Endothelial cell of umbilical vein (primary cell): ENCODE measurements around the gene XPO6. TPM values are rescaled to one million over a fixed set of nuclear protein-coding genes. Genes with fewer than 3 reads are reported as not detected.

ENCODE experiments used
- BruUV-seq: library from RNA; stranded (reverse); fragments of 400-500 nt; replicated peaks from 2 replicates; lab custom pipeline; 2021; lab: Mats Ljungman, UMichigan
- CTCF ChIA-PET: fragments of 300-600, 350-600 bp; sonication (Branson Sonifier 250); formaldehyde crosslinking; loops from one replicate; lab custom pipeline; 2021; ENCODE audit warnings: antibody characterized with exemption, inconsistent platforms; lab: Charles Lee
- POLR2A ChIA-PET: fragments of 300-600, 350-600 bp; sonication (Branson Sonifier 250); formaldehyde crosslinking; loops from one replicate; lab custom pipeline; 2021; ENCODE audit warnings: antibody characterized with exemption, inconsistent platforms; lab: Charles Lee
- DNase-seq: peaks from one replicate; pipeline ENCODE4 v3.0.0-alpha.2; 2011; ENCODE audit warnings: low read depth, low spot score
- FAIRE-seq: peaks from 2 replicates; lab custom pipeline; 2011; peaks lifted over from hg19 to GRCh38; lab: Jason Lieb, UNC
- H2AFZ ChIP-seq: 2 replicates; pipeline ENCODE4 v1.6.0; 2012; ENCODE audit warnings: low read depth, low read length, control low read depth, inconsistent platforms
- H3K27ac ChIP-seq: 2 replicates; pipeline ENCODE4 v1.5.1; 2011; ENCODE audit warnings: low read depth, mild to moderate bottlenecking, control low read depth, low read length, moderate library complexity; ENCODE audit not compliant: insufficient read depth
- H3K27me3 ChIP-seq, 2 experiments: 2 replicates each; pipeline versions ENCODE4 v1.6.0 to v1.6.1; 2011; ENCODE audit warnings: low read length in 2 of 2, mixed read lengths in 1 of 2; ENCODE audit not compliant: control insufficient read depth in 2 of 2, insufficient read depth in 2 of 2
- H3K36me3 ChIP-seq, 2 experiments: 2 replicates in 1 of 2; 3 replicates in 1 of 2; pipeline ENCODE4 v1.5.1; 2011; ENCODE audit warnings: low read length in 2 of 2, mild to moderate bottlenecking in 1 of 2, moderate library complexity in 1 of 2; ENCODE audit not compliant: control insufficient read depth in 2 of 2, insufficient read depth in 2 of 2; ENCODE audit errors: extremely low read depth in 1 of 2
- H3K4me1 ChIP-seq: 3 replicates; pipeline ENCODE4 v1.5.1; 2011; ENCODE audit warnings: mild to moderate bottlenecking, low read length; ENCODE audit not compliant: control insufficient read depth, insufficient read depth; ENCODE audit errors: extremely low read depth
- H3K4me2 ChIP-seq: 2 replicates; pipeline ENCODE4 v1.6.1; 2011; ENCODE audit warnings: low read length, control low read depth, mixed read lengths; ENCODE audit not compliant: insufficient read depth
- H3K4me3 ChIP-seq, 3 experiments: fragments of 200-600 bp in 1 of 3; sonication (generic), shearing (Covaris generic) in 1 of 3; replicated peaks in 1 of 3; 2 replicates each; pipeline ENCODE4 v1.5.1; 2011 to 2016; ENCODE audit warnings: control low read depth in 3 of 3, low read length in 3 of 3, mild to moderate bottlenecking in 2 of 3, inconsistent platforms in 1 of 3, low read depth in 1 of 3, moderate library complexity in 1 of 3; ENCODE audit not compliant: insufficient read depth in 1 of 3
- H3K79me2 ChIP-seq: 2 replicates; pipeline ENCODE4 v1.6.0; 2012; ENCODE audit warnings: low read length, inconsistent platforms; ENCODE audit not compliant: control insufficient read depth, insufficient read depth
- H3K9ac ChIP-seq: replicated peaks from 2 replicates; pipeline ENCODE3; 2011; ENCODE audit warnings: low read length, control low read depth; ENCODE audit not compliant: insufficient read depth; ENCODE audit errors: extremely low read depth
- H3K9me1 ChIP-seq: replicated peaks from 3 replicates; pipeline ENCODE4 v1.6.0; 2011; ENCODE audit warnings: mild to moderate bottlenecking, low read length; ENCODE audit not compliant: control insufficient read depth, insufficient read depth; ENCODE audit errors: extremely low read depth
- H3K9me3 ChIP-seq: replicated peaks from 2 replicates; pipeline ENCODE4 v1.5.1; 2012; ENCODE audit warnings: low read length, inconsistent platforms; ENCODE audit not compliant: control insufficient read depth, insufficient read depth
- H4K20me1 ChIP-seq: replicated peaks from 2 replicates; pipeline ENCODE3; 2011; ENCODE audit warnings: mild to moderate bottlenecking, low read length; ENCODE audit not compliant: control insufficient read depth, insufficient read depth; ENCODE audit errors: extremely low read depth
- CTCF ChIP-seq, 2 donors: IDR thresholded peaks; 1 replicate in 1 of 2; 2 replicates in 1 of 2; pipeline ENCODE4 v1.5.1; 2011; ENCODE audit warnings: low read length in 2 of 2, mild to moderate bottlenecking in 2 of 2, moderate library complexity in 2 of 2, control low read depth in 1 of 2, inconsistent platforms in 1 of 2, low read depth in 1 of 2; ENCODE audit not compliant: insufficient read depth in 1 of 2; ENCODE audit errors: extremely low read depth in 1 of 2
- EZH2 ChIP-seq: IDR thresholded peaks from 2 replicates; pipeline ENCODE4 v1.6.1; 2012; ENCODE audit warnings: borderline replicate concordance, low read depth, mild to moderate bottlenecking, moderate library complexity, low read length, inconsistent platforms; ENCODE audit not compliant: severe bottlenecking
- FOS ChIP-seq: IDR thresholded peaks from 2 replicates; pipeline ENCODE4 v1.6.1; 2011; ENCODE audit warnings: mild to moderate bottlenecking, low read length, moderate library complexity, borderline replicate concordance; ENCODE audit not compliant: insufficient read depth
- GATA2 ChIP-seq: IDR thresholded peaks from 2 replicates; pipeline ENCODE4 v1.7.0; 2011; ENCODE audit warnings: low read depth, mild to moderate bottlenecking, moderate library complexity, mixed read lengths, low read length; ENCODE audit not compliant: insufficient read length, insufficient read depth
- JUN ChIP-seq: IDR thresholded peaks from 2 replicates; pipeline ENCODE4 v1.6.1; 2011; ENCODE audit warnings: borderline replicate concordance, low read depth; ENCODE audit not compliant: insufficient read length, insufficient read depth
- MAX ChIP-seq: IDR thresholded peaks from 2 replicates; pipeline ENCODE4 v1.6.1; 2011; ENCODE audit not compliant: insufficient read depth, insufficient read length
- MYC ChIP-seq: IDR thresholded peaks from one replicate; pipeline ENCODE4 v1.6.1; 2011; ENCODE audit warnings: mild to moderate bottlenecking, low read depth, low read length
- POLR2A ChIP-seq: IDR thresholded peaks from 2 replicates; pipeline ENCODE4 v1.6.1; 2012; ENCODE audit warnings: low read depth, mild to moderate bottlenecking, control low read depth, low read length
- POLR2AphosphoS5 ChIP-seq: IDR thresholded peaks from 2 replicates; pipeline ENCODE4 v1.6.1; 2012; ENCODE audit warnings: low read depth, mild to moderate bottlenecking, control low read depth, low read length, moderate library complexity; ENCODE audit not compliant: insufficient read depth
- dilution Hi-C: fragments of 300-500 bp; cut with MboI; formaldehyde crosslinking; loops from one replicate; pipeline ENCODE4 v1.15.0; 2019; ENCODE audit warnings: low sequenced_read_pairs; ENCODE audit not compliant: extremely low pct_ligation_motif_present
- intact Hi-C: fragments of 100-400 bp; cut with micrococcal nuclease; formaldehyde crosslinking; loops from one replicate; pipeline ENCODE4 v1.10.0; 2022
- polyA plus RNA-seq, 4 experiments: library from polyadenylated mRNA; depleted of rRNA in 3 of 4; stranded (reverse) in 3 of 4; unstranded in 1 of 4; fragments of >200 nt; gene quantifications; 2 replicates each; pipeline versions ENCODE4 v1.2.1 to v1.2.3, GENCODE V29; 2011 to 2012; ENCODE audit warnings: missing spikeins in 1 of 4
- total RNA-seq: library from RNA; stranded (reverse); gene quantifications from 2 replicates; pipeline ENCODE4 v1.2.3, GENCODE V29; 2021

Gene XPO6
- total and polyA plus RNA-seq, 2 donors (not counting 3 experiments of a cell fraction or from before 2014, with no cell fraction given) = 170 to 272 TPM

DNA sequence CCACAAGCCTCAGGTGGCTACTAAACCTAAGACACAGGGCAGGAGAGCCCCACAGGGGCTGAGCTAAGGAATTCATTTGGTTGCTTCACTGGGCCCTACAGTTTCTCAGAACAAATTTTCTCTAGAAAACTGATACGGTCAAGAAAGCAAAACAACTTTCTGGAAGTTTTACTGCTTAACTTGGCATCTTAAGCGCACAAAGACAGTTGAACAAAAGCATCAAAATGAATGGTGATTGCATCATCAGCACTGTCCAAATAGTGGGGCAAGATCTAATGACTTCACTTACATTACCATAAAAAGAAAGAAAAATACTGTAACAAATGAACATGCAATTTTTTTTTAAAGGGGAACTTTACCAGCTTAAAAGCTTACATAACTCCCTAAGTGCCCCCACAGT, 47.6 kb downstream of the XPO6 start:
- DNase-seq (peak; percentile 11), FAIRE-seq (no peak)
- Histone ChIP-seq H3K9me3 (no peaks in the 10 kb centered on the region), H3K36me3 (peaks cover 4 to 17% of the 10 kb centered on the region in 2 experiments), H3K27ac (no peak overlapping the region), H2AFZ (no peak overlapping the region), H3K4me2 (no peak overlapping the region), H3K27me3 (no peaks in the 10 kb centered on the region), H3K9ac (no peak overlapping the region), H3K4me3 (no peak overlapping the region), H3K79me2 (peaks cover 59% of the 10 kb centered on the region), H3K9me1 (no peaks in the 10 kb centered on the region), H4K20me1 (no peaks in the 10 kb centered on the region), H3K4me1 (no peaks in the 10 kb centered on the region)
- ChIA-PET CTCF (interaction anchor here (1.1 kb wide), 1 partner anchor 8 kb away, joined by 4 read pairs; no protein-coding TSS in a partner anchor), POLR2A (interaction anchor here (0.6 kb wide), 1 partner anchor 10 kb away, joined by 3 read pairs; no protein-coding TSS in a partner anchor)
- no peak for TF ChIP-seq FOS
- no peak for TF ChIP-seq EZH2
- no peak for TF ChIP-seq POLR2A
- TF ChIP-seq POLR2AphosphoS5 = no peak
- no peak for TF ChIP-seq GATA2
- TF ChIP-seq MYC = no peak
- no peak for TF ChIP-seq CTCF (IDR thresholded peaks at IDR 0.05; ENCODE audit: extremely low read depth in 1 of 2, insufficient read depth in 1 of 2, low read depth in 1 of 2, low read length in 2 of 2)
- no peak for TF ChIP-seq JUN
- no peak for TF ChIP-seq MAX
- intact Hi-C loops (loop anchor here (5.0 kb wide), 1 partner anchor 43 kb away; no protein-coding TSS in a partner anchor), dilution Hi-C loops (no loop called here)
- no TSS peak for BruUV-seq
